ENCODE results near the gene TAS2R43.

GRCh38 chr12:11092128-11092527 is at the start of gene TAS2R43:
- TF ChIP-seq CTCF (IDR thresholded peaks at IDR 0.05) (no peak), EP300 (IDR thresholded peaks at IDR 0.05) (no peak), POLR2AphosphoS5 (IDR thresholded peaks at IDR 0.05) (no peak), POLR2A (IDR thresholded peaks at IDR 0.05) (no peak)

Measured in upper lobe of left lung (tissue), 4 donors.